Lung (tissue), 13 donors: ENCODE results near the gene GFM2. TPM values are rescaled to one million over a fixed set of nuclear protein-coding genes. Genes with fewer than 3 reads are reported as not detected.

Experiments used
- ATAC-seq: fragments of 200-7000 bp; cut with Tn5 transposase; one replicate; pipeline ENCODE4 v1.9.1; 2020; ENCODE audit warnings: moderate number of reproducible peaks; ENCODE audit not compliant: insufficient read depth, low FRiP score
- DNase-seq, 3 donors: peaks; one replicate each; pipeline ENCODE4 v3.0.0-alpha.2; 2013 to 2017
- H3K27ac ChIP-seq, 2 donors: one replicate each; pipeline ENCODE4 v1.5.1; 2013; ENCODE audit warnings: mild to moderate bottlenecking in 2 of 2, moderate library complexity in 2 of 2, control low read depth in 1 of 2, inconsistent platforms in 1 of 2, low read depth in 1 of 2, low read length in 1 of 2
- H3K27me3 ChIP-seq, 3 donors: one replicate each; pipeline ENCODE4 v1.5.1; 2013; ENCODE audit warnings: low read length in 2 of 3; ENCODE audit not compliant: control insufficient read depth in 3 of 3, insufficient read depth in 3 of 3
- H3K36me3 ChIP-seq, 4 donors: one replicate each; pipeline ENCODE4 v1.5.1; 2013; ENCODE audit warnings: low read length in 4 of 4, mild to moderate bottlenecking in 1 of 4, moderate library complexity in 1 of 4; ENCODE audit not compliant: control insufficient read depth in 4 of 4, insufficient read depth in 4 of 4
- H3K4me1 ChIP-seq, 5 donors: one replicate each; pipeline ENCODE4 v1.5.1; 2013; ENCODE audit warnings: low read length in 5 of 5, mild to moderate bottlenecking in 2 of 5, moderate library complexity in 1 of 5; ENCODE audit not compliant: control insufficient read depth in 5 of 5, insufficient read depth in 5 of 5
- H3K4me3 ChIP-seq: one replicate; pipeline ENCODE4 v1.5.1; 2013; ENCODE audit warnings: mild to moderate bottlenecking, control low read depth, moderate library complexity
- H3K9ac ChIP-seq, 2 donors: one replicate each; pipeline ENCODE4 v1.5.1; 2013; ENCODE audit warnings: low read length in 2 of 2, control low read depth in 1 of 2; ENCODE audit not compliant: insufficient read depth in 1 of 2
- H3K9me3 ChIP-seq, 4 donors: one replicate each; pipeline ENCODE4 v1.5.1; 2013; ENCODE audit warnings: low read length in 3 of 4, mild to moderate bottlenecking in 1 of 4, moderate library complexity in 1 of 4; ENCODE audit not compliant: control insufficient read depth in 4 of 4, insufficient read depth in 3 of 4
- CTCF ChIP-seq: IDR thresholded peaks from 2 replicates; pipeline ENCODE4 v1.5.1; 2012; ENCODE audit warnings: mild to moderate bottlenecking; ENCODE audit errors: control extremely low read depth, extremely low read depth
- WGBS, 2 donors: extraction: QIAGEN DNeasy Blood & Tissue Kit; methylation state at CpG; one replicate each; pipeline ENCODE4 v1.1.7; 2013; 5-methylcytosine and 5-hydroxymethylcytosine counted together
- polyA plus RNA-seq, 2 donors: library from polyadenylated mRNA; stranded (reverse); fragments of 200-250 nt; gene quantifications; one replicate each; pipeline ENCODE4 v1.2.1, GENCODE V29; 2013
- small RNA-seq: library from RNA; depleted of rRNA; stranded (forward); fragments of <200 nt; gene quantifications from one replicate; pipeline ENCODE3, GENCODE V24; 2014; ENCODE audit warnings: low replicate concordance
- total RNA-seq, 2 donors: library from RNA; depleted of rRNA in 1 of 2; stranded (reverse); fragments of >200 nt in 1 of 2; gene quantifications; one replicate each; pipeline ENCODE4 v1.2.1, GENCODE V29; 2014 to 2021
- donor health status: control.
- donor health status: control.
- donor health status: Bipolar disorder and iron deficiency.
- donor health status: healthy.
- donor health status: DM: yes; HTN: yes; CAD: no.

Gene GFM2
- total and polyA plus RNA-seq, 4 donors = 13.0 to 45.7 (median 21.5) TPM

GRCh38 chr5:74673011-74673790, 93.7 kb downstream of the GFM2 start:
- Histone ChIP-seq H3K9ac (peak overlapping the region in 1 of 2 donors; percentile 54), H3K9me3 (no peaks in the 10 kb centered on the region), H3K27me3 (no peaks in the 10 kb centered on the region), H3K27ac (no peak overlapping the region), H3K4me3 (no peak overlapping the region), H3K4me1 (peaks cover 0 to 3% (median 0%) of the 10 kb centered on the region in 5 donors), H3K36me3 (no peaks in the 10 kb centered on the region)
- ATAC-seq = no peak
- no peak for TF ChIP-seq CTCF
- DNase-seq = peak in 2 of 3 donors; percentile 63 to 73
- WGBS, 2 donors = 48 to 63% methylated on average over 6 of the region's 6 CpGs

- ATAC-seq (no peak), DNase-seq (no peak)
- 71 to 78% methylated on average over 5 of the region's 5 CpGs for WGBS, 2 donors
- no peaks in the 10 kb centered on the region for H3K36me3 ChIP-seq
- no peak for TF ChIP-seq CTCF
- H3K4me3 ChIP-seq = no peak overlapping the region
- no peaks in the 10 kb centered on the region for H3K9me3 ChIP-seq
- no peak overlapping the region for H3K27ac ChIP-seq
- no peak overlapping the region for H3K9ac ChIP-seq
- H3K27me3 ChIP-seq = no peaks in the 10 kb centered on the region
- peaks cover 0 to 3% (median 0%) of the 10 kb centered on the region in 5 donors for H3K4me1 ChIP-seq
Observed at GRCh38 chr5:74672215-74672877, 94.6 kb downstream of the GFM2 start.

Small RNA genes within 50 kb of the gene (small RNA-seq; reads per million reads assigned to genes)
- not detected for gene RNU6-658P

Other genes with a start within 250 kb of the GFM2 start
- gene ENC1, start 126.4 kb downstream of the GFM2 start, total RNA-seq = 10 to 100 TPM; 26.4 to 31.5 TPM
- gene ENC1, start 126.4 kb downstream of the GFM2 start, polyA plus RNA-seq = 10 to 100 TPM in 1 of 2 donors, 1 to 10 TPM in 1; 6.8 to 10.2 TPM
- gene HEXB, start 81.9 kb downstream of the GFM2 start, total RNA-seq = 100 to 1,000 TPM in 1 of 2 donors, 10 to 100 TPM in 1; 88.9 to 163 TPM
- gene HEXB, start 81.9 kb downstream of the GFM2 start, polyA plus RNA-seq = 100 to 1,000 TPM; 143 to 170 TPM
- 10 to 100 TPM; 34.4 to 78.3 TPM for gene NSA2, start 132 bp upstream of the GFM2 start, total RNA-seq
- 10 to 100 TPM; 66.7 to 85.6 TPM for gene NSA2, start 132 bp upstream of the GFM2 start, polyA plus RNA-seq
- 1 to 10 TPM; 2.3 to 2.8 TPM for gene FAM169A, start 99.3 kb upstream of the GFM2 start, total RNA-seq
- gene FAM169A, start 99.3 kb upstream of the GFM2 start, polyA plus RNA-seq = under 1 TPM; 0.25 to 0.30 TPM